SHP77 (cell line): Measurements from ENCODE around the gene MTERF1.
"Not testable (repeated sequence)": the region's sequence is repeated elsewhere in the genome, so short reads cannot be mapped to it uniquely, and the experiment has no call there.

Source experiments
- DNase-seq, 2 experiments: peaks; one replicate each; lab custom pipeline; 2025; lab: John Stamatoyannopoulos, UW

MTERF1 gene, protein sequence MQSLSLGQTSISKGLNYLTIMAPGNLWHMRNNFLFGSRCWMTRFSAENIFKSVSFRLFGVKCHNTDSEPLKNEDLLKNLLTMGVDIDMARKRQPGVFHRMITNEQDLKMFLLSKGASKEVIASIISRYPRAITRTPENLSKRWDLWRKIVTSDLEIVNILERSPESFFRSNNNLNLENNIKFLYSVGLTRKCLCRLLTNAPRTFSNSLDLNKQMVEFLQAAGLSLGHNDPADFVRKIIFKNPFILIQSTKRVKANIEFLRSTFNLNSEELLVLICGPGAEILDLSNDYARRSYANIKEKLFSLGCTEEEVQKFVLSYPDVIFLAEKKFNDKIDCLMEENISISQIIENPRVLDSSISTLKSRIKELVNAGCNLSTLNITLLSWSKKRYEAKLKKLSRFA

GRCh38 chr7:91880413-91881241 is at the start of gene MTERF1:
TSS of gene MTERF1 (minus strand) at chr7:91880702. CDS start at chr7:91880083, 619 bp downstream.
- peak; percentile 89 to 94 for DNase-seq

- DNase-seq = no peak
Measured at GRCh38 chr7:91929463-91929862, 49.0 kb upstream of the MTERF1 start.

DNA sequence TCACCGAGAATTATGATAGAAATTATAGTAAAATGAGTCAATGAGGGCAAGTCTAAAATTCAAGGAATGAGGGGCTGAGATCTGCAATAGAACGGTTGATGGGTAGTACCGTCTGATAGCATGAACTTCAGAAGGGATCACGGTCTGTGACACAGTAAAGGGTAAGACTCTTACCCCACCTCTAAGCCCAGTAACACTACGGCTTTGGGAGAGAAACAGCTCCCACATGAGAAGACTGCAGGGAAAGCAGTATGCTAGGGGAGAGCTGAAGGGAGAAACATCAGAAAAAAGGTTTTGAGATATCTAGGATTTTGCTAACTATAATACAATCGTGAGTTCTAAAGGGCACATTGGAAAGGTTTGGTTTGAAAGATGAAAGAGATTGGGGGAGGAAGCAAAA is 47.4 kb upstream of the MTERF1 start:
- no peak for DNase-seq

DNA sequence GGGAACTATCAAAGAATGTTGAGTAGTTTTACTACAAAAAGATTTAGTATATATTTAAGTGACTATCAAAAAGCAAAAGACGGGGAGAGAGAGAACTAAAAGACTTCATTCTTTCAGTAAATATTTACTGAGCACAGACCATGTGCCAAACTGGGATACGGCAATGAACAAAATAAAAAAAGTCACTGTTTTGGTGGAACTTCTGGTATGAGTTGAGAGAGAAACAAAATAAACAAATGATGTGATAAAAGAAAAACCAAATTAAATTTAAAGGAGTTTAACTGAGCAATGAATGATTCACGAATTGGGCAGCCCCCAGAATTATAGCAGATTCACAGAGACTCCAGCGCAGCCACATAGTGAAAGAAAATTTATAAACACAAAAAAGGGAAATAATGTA is 42.4 kb upstream of the MTERF1 start:
- DNase-seq = no peak

GRCh38 chr7:91918356-91918755 is 37.9 kb upstream of the MTERF1 start:
- DNase-seq = no peak

DNA sequence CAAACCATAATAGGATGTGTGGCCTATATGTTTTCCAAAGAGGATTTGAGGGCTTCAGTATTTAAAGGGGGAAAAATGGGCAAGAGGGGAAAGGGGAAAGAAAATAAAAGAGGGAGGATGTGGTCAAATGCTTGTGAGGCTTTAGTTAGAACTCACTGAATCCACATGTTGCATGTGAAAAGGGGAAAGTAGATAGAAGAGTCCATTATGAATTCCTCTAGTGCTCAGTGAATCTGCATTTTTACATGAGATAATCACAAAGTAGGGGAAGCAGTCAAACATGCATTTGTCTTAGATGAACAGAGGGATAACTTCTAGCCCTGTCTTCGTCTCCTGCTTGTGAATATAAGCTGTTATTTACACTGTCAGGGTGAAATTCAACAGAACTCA is 35.5 kb upstream of the MTERF1 start:
- no peak for DNase-seq

DNA sequence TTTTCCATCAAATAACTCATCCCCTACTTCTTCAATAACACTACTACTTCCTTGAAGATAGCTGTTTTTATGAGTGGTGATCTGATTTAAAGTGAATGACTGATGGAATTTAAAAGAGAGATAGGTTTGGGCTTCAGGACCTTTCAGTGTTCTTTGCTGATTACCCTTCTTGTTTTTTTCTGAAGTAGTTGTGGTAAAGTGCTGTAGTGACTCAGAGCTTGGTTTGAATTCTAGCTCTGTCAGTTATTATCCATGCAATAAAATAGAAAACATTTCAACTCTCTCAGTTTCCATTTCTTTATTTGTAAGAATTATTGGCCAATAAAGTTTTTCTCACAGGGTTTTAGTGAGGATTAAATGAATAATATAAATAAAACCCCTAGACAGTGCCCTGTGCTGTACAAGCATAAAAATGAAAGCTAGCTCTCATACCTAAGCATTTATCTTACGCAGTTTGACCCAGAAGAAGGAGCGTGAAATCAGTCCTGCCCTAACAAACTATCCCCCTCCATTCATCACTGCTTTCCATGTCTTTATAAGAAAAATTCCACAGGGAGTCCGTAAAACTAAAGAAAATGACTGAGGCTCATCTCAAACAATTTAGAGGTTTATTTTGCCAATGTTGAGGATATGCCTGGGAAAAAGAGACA is 35.0 kb upstream of the MTERF1 start:
- DNase-seq = no peak

GRCh38 chr7:91913612-91914011 is 33.1 kb upstream of the MTERF1 start:
- no peak for DNase-seq

DNA sequence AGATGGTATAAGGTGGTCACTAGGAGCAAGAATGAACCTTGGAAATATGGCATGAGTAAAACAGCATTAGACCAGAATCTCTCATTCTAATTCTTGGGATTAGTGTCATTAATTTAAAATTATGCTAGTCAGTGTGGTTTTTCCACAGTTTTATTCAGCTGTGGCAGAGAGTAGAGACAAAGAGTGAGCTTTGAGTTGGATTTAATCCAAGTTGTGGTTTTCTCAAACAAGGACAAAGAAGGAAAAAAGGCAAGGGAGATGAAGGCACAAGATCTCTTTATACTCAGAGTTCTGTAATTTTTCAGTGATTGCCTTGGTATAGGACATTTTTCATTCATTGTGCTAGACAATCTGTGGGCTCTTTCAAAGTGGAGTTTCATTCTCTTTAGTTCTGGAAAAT is 32.0 kb upstream of the MTERF1 start:
- no peak for DNase-seq

DNA sequence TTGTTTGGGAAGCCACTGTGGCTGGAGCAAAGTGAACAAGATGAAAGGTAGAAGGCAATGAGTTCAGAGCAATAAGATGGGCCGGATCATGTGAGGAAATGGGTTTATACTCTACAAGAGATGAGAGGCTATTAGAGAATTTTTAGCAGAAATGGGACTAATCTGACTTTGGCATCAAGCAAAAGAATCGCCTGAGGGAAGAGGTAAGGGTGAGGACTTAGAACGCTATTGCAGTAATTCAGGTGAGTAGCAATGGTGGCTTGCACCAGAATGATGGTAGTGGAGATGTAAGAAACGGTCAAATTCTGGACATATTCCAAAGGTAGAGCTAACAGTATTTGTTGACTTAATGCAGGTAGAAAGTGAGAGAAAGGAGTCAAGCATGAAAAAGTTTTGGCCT is 30.6 kb upstream of the MTERF1 start:
- DNase-seq = no peak

DNA sequence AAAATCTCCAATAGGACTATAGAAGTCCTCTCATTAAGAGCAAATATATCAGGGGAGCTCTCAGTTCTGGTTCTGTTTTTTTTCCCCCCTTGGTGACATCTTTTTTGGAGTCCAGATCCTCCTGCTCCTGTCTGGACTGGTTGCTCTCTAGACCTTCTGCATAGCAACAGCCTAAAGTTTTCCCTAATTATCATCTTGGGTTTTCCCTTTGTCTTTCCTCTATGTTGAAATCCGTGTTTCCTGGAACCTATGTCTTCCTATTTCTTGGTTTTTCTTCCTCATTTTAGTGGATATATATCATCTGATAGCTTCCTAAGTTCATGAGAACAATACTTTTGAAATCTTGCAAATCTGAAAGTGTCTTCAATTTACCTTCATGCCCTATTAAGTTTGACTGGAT is 29.7 kb upstream of the MTERF1 start:
- no peak for DNase-seq

DNA sequence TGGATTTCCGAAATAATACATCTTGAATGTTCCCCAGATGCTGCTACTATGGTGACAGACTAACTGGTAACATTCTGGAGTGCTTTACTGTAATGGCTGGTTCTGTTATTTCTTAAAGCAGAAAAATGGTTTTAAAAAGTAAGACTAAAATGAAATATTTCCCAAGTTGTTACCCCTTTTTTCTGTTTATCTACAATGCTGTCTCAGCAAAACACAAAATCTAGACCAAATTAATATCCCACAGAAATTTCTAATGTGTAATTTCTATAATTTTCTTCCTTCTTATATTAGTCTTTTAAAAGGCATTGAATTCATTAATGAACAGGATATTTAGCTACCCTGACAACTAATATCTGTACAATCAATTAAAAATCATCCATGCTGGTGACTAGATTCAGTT is 19.1 kb upstream of the MTERF1 start:
- no peak for DNase-seq

DNA sequence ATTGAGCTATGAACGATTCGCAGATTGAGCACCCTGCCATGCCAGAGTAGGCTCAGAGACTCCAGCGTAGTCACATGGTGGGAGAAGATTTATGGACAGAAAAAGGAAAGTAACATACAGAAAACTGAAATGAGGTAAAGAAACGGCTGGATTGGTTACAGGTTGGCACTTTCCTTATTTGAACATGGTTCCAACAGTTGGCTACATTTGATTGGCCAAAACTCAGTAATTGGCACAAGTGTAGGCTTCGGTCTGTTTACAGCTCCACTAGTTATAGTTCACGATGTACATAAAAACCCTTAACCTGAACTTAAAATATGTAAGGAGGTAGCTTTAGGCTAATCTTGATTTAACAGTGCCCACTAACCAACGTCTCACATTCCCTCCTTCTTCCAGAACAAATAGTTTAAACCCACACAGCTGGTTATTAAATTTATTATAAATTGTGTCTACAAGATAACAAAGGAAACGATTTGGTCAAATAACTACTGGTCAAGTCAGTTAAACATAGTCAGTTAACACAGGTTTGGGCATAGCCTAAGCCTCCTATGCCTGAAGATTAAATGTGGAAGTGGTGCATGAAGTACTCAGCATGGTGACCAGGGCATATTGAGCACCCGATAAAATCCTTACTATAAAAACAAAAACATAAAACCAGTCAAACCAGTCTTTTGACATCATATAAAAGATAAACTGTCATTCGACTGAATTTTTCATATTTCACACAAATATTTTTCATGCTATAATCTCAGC is 17.9 kb upstream of the MTERF1 start:
- no peak for DNase-seq

DNA sequence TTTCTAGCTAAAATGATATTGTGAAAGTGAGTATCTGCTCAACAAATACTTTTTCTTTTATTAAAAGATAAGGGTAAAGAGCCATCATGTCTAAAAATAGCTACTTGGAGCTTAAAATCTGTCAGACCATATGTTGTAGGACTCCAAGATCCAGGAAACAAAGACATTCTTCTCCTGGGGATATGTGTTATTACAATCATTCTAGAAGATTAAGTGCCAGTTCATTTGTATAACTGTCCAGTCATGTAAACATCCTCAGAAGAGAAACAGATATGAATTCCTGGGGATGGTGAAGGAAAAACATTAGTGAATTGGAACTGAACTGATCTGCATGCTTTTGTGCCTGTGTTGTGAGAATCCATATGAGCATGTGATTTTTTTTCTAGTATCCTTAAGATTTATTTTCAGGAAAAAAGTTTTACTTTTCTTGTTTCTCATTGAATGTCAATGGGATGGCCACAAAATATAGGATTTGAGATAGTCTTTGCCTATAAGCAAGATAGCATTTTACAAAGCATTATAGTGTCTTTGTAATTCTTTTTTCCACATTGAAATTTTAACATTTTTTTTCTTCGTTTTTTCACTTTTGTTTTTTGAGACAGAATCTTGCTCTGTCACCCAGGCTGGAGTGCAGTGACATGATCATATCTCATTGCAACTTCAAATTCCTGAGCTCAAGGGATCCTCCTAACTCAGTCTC is 14.4 kb upstream of the MTERF1 start:
- DNase-seq = no peak

DNA sequence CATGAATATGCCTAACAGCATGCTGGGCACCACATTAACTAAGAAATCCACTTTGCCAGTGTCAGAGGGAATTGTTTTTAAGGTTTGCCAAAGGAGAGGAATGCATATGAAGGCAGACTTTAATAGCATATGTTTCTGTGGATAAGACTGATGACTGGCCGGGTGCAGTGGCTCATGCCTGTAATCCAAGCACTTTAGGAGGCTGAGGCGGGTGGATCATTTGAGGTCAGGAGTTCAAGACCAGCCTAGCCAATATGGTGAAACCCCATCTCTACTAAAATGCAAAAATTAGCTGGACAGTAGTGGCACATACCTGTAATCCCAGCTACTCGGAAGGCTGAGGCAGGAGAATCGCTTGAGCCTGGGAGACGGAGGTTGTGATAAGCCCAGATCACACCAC is 13.2 kb upstream of the MTERF1 start:
- not testable (repeated sequence) for DNase-seq

DNA sequence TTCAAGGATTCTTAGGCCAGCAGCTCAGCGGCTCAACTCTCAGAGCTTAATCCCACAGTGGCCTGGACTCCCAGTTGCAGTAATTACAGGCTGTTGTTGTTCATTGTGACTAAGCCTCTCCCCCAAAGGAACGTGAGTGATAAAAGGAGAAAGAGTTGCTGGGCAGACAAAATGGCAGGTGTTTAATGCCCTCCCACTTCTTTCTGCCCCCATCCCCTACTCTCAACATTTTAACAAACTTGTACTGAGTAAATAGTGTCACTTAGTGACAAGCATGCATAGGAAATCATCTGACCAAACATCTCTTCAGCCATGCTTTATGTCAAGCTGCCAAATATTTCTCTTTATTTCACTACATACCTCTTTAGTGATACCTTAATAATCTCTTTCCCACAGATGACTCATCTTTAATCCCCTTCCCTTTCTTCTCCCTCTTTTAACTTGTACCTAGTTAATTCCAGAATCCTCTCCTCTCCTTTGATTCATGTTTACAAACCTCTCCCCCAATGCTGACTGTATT is 12.4 kb upstream of the MTERF1 start:
- no peak for DNase-seq

DNA sequence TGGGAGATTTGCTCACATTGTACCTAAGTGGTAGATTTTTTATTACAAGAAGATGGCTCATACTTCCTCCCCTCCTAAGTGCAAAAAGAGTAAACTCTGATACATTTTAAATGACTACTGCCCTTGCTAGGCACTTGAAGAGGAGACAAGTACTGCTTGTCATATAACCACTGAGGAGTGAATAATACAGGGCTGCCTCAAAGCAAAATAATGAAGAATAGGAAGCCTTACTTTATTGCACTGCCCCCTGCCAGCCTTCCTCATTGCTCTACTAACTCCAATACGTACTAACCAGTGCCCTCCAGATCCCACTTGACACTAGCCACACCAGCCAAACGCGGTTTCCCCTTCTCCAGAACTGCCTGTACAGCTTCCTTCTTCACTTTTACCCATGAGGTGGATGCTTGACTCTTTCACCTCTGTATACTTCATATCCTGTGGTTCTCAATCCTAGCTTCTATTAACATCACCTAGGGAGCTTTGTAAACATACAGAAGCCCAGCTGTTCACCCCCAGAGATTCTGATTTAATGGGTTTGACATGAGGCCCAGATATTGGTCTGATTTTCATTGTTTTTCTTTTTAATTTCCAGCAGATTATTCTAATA is 11.7 kb upstream of the MTERF1 start:
- no peak for DNase-seq

DNA sequence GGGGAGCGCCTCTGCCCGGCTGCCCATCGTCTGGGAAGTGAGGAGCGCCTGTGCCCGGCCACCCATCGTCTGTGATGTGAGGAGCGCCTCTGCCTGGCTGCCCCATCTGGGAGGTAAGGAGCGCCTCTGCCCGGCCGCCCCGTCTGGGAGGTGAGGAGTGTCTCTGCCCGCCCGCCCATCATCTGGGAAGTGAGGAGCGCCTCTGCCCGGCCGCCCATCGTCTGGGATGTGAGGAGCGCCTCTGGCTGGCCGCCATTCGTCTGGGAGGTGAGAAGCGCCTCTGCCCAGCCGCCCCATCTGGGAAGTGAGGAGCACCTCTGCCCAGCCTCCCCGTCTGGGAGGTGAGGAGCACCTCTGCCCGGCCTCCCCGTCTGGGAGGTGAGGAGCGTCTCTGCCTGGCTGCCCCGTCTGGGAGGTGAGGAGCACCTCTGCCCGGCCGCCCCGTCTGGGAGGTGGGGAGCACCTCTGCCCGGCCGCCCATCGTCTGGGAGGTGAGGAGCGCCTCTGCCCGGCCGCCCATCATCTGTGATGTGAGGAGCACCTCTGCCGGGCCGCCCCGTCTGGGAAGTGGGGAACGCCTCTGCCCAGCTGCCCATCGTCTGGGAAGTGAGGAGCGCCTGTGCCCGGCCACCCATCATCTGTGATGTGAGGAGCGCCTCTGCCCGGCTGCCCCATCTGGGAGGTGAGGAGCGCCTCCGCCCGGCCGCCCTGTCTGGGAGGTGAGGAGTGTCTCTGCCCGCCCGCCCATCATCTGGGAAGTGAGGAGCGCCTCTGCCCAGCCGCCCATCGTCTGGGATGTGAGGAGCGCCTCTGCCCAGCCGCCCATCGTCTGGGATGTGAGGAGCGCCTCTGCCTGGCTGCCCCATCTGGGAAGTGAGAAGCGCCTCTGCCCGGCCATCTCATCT is 8.0 kb upstream of the MTERF1 start:
- DNase-seq = not testable (repeated sequence)

- DNase-seq = not testable (repeated sequence)
Measured at GRCh38 chr7:91887336-91888213, 7.1 kb upstream of the MTERF1 start.
